Stimulated activated CD8-positive, alpha-beta memory T cell treated with anti-CD3 and anti-CD28 coated beads, Interleukin-15, amount 100 ng/mL, for 48 hours (primary cell): ENCODE results near the gene KLHL8.
"Not testable (repeated sequence)": the region's sequence is repeated elsewhere in the genome, so short reads cannot be mapped to it uniquely, and the experiment has no call there.

ENCODE experiments used
- DNase-seq, 2 donors: peaks; one replicate each; pipeline ENCODE4 v3.0.0-alpha.2; 2020; ENCODE audit warnings: low read depth in 2 of 2

Gene KLHL8

GRCh38 chr4:87179751-87180150 lies 40.7 kb downstream of the KLHL8 start:
- DNase-seq = no peak

DNA sequence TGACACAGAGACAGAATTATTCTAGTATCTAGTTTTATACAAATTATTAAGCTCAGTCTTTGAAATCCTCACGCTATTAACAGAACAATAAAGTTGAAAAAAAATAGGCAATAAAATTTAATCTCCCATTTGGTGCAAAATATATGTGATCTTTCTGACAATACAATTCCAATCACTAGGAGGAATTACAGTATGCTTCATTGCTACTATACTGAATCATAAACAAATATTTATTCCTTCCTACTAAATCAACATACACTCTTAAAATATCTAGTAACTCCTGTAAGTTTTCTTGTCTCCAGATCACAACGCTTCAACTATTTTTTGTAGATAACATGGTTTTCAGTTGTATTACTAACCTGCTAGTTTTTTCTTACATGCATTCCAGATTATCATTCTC lies 45.7 kb downstream of the KLHL8 start:
- DNase-seq = no peak

GRCh38 chr4:87171944-87172343 lies 48.5 kb downstream of the KLHL8 start:
- DNase-seq = no peak

DNA sequence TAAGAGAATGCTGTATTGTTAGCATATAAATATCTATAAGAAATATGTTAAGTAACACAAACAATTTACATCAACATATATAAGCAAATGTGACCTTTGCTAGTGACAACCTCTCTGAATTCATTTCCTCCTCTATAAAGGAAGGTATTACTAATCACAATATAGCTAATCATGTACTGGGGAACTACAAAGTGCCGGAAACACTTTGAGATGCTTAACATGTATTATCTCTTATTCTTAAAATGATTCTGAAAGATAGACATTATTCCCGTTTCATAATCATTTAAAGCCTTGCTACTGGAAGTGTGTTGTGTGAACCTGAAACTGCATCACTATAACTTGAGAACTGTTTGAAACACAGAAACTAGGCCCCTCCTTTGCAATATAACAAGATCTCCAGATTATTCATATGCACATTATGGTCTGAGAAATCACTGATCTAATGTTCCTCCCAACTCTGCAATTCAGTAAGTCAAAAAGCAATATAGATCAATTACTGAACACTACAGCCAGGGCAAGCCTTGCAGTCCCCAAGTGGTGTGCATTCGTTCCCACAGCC lies 54.0 kb downstream of the KLHL8 start:
- DNase-seq = no peak

GRCh38 chr4:87165892-87166291 lies 54.5 kb downstream of the KLHL8 start:
- no peak for DNase-seq

DNA sequence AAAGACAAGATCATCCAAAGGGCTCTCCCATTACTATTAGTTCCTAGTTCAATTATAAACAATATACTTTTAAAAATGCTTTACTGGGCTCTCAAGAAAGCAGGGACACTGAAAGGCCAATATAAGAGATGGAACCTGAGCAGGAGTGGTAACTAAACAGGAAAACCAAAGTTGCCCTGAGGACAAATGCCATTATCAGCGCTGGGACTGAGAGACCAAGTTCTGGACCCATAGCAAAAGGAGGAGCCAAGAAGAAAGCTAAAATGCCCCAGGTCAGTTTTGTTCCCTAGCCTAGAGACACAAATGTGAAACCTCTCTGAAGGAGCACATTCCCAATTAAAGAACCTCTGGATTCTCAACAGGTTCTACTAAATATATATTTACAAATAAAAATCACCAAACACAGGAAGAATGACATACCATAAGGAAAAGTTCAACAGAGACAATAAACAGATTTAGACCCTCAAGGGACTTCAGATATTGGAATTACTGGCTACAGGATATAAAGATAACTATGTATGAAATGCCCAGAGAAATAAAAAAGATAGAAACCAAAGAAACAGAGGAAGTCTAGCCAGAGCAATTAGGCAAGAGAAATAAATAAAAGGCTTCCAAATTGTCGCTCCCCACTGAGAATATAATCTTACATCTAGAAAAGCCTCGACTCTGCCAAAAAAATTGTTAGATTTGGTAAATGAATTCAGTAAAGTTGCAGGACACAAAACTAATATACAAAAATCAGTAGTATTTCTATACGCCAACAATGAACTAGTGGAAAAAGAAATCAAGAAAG lies 67.1 kb downstream of the KLHL8 start:
- DNase-seq = no peak

DNA sequence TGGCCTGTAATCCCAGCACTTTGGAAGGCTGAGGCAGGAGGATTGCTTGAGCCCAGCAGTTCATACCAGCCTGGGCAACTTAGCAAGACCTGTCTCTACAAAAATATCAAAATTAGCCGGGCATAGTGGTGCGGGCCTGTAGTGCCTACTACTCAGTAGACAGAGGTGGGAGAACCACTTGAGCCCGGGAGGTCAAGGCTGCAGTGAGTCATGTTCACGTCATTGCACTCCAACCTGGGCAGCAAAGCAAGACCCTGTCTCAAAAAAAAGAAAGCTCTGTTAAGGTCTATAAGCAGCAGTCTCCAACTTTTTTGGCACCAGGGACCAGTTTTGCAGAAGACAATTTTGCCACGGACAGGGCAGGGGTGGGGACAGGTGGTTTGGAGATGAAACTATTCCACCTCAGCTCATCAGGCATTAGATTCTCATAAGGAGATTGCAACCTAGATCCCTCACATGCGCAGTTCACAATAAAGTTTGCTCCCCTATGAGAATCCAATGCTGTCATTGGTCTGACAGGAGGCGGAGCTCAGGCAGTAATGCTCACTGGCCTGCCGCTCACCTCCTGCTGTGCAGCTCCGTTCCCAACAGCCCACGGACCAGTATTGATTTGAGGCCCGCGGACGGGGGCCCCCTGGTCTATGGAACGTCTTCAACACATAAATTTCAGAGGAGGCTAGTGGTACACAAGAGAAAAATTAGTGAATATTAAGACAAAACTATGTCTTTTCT lies 67.9 kb downstream of the KLHL8 start:
- no peak for DNase-seq

- DNase-seq = no peak
Measured at GRCh38 chr4:87151730-87152129, 68.7 kb downstream of the KLHL8 start.

GRCh38 chr4:87150498-87151261 lies 69.7 kb downstream of the KLHL8 start:
- peak in 1 of 2 donors; percentile 9 for DNase-seq

- DNase-seq = no peak
Measured at GRCh38 chr4:87147116-87147515, 73.3 kb downstream of the KLHL8 start.

DNA sequence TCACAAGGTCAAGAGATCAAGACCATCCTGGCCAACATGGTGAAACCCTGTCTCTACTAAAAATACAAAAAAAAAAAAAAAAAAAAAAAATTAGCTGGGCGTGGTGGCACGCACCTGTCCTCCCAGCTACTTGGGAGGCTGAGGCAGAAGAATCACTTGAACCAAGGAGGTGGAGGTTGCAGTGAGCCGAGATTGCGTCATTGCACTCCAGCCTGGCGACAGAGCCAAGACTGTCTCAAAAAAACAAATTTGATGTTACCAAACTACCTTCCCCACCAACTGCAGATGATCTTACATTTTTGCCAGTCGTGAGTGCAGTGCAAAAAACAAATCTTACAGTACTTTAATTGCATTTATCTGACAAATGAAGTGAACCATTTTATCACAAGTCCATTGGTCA lies 74.5 kb downstream of the KLHL8 start:
- not testable (repeated sequence) for DNase-seq

GRCh38 chr4:87144356-87144755 lies 76.1 kb downstream of the KLHL8 start:
- no peak for DNase-seq

- DNase-seq = no peak
Measured at GRCh38 chr4:87141428-87141827, 79.0 kb downstream of the KLHL8 start.

GRCh38 chr4:87134122-87134521 lies 86.3 kb downstream of the KLHL8 start:
- no peak for DNase-seq

DNA sequence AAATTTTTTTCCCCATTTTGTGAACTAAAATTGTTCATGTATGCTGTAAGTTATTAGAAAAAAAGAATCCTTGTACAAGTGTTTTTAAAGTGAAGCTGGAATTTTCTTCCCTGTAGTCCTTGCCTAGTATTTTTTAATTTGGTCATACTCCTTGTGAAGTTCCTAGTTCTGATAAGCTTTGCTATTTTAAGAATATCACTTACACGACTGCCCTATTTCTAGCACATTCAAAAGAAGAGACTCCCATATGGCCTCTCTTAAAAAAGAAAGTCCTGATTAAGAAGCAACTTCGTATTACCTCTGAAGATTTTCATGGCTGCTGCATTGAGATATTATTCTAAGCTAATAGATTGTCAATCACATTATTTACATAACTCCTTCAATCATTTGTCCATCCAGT lies 87.2 kb downstream of the KLHL8 start:
- DNase-seq = no peak

DNA sequence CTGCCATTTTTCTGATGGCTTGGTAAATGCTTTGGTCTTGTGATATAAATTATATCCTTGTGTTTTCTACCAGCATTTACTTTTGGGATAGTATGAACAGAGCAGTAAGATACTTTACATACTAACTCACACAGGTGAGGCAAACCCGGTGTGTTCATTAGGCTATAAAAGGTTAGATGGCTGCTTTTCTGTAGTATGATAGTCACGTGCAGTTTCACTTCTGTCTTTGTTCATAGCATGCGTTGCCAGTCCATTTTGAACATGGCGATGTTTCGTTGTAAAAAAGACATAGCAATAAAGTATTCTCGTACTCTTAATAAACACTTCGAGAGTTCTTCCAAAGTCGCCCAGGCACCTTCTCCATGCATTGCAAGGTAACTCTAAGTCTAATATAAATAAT lies 88.4 kb downstream of the KLHL8 start:
- no peak for DNase-seq

GRCh38 chr4:87130985-87131703 lies 89.3 kb downstream of the KLHL8 start:
- DNase-seq = no peak

DNA sequence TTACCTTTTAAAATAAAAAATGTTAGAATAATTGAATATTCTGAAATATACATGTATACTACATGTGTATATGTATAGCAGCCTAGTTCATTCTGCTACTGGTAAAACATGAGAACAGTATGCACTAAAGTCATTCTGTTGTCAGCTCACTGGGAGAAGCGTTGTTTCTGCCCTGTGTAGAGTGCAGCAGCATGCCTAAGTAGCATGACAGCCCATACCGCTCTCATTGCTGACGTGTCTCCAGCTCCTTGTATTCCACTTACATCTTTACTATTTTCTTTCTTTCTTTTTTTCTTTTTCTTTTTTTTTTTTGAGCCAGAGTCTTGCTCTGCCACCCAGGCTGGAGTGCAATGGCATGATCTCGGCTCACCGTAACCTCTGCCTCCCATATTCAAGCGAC lies 90.7 kb downstream of the KLHL8 start:
- DNase-seq = no peak

DNA sequence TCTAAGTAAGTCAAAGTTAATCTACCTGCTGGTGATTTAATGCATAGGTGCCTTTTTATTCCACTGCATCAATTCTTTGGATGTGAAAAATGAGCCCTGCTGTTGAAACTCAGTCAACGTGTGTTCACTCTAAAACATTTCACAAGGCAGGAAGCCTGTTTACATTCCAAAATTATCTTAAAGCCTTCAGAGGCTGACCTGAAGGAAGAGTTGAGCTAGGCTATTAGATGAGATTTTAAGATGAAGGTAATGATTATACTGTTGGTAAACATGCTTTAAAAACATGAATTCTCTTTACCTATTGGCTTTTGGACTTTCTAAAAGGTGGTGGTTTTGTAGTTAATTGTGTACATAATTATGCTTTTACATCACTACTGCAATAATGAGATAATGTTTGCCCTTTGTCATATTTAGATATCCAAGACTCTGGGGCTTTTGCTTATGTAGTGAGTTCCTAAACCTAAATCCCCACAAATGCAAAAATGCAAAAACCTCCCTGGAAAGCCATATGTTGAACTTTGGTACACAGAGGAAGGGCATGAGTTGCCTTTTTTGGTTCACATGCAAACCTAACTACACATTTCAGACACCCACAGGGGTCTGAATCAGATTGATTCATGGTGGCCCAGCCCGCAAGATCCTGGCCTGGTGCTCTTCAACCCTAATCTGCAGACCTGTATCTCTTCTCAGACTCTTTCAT lies 92.3 kb downstream of the KLHL8 start:
- no peak for DNase-seq

GRCh38 chr4:87126056-87126455 lies 94.4 kb downstream of the KLHL8 start:
- no peak for DNase-seq

DNA sequence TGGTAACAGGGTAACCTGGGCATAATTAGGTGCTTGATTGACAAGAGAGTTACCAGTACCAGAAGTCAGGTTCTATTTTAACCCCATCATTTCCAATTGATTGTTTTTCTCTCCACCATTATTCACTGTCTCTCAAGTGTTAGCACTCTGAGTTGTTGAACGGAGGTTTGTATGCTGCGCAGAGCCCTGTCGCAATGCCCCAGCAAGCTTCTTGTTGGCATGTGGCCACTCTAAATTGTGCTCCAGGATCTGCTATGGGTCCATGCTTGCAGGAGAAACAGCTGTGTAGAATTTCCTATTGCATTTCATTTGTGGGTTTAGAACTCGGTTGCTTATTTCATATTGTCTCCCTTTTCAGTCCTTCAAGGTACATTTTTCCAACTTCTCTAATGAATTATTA lies 98.2 kb downstream of the KLHL8 start:
- no peak for DNase-seq
